Liver (tissue), 9 donors: Measurements from ENCODE around the gene F12. TPM values are rescaled to one million over a fixed set of nuclear protein-coding genes. Genes with fewer than 3 reads are reported as not detected.
"Not testable (repeated sequence)": the region's sequence is repeated elsewhere in the genome, so short reads cannot be mapped to it uniquely, and the experiment has no call there.

ENCODE experiments used
- DNase-seq: peaks from one replicate; pipeline ENCODE4 v3.0.0-alpha.2; 2017; ENCODE audit warnings: low spot score
- H3K27ac ChIP-seq, 2 donors: one replicate each; pipeline ENCODE4 v1.7.0; 2013; ENCODE audit warnings: inconsistent platforms in 2 of 2, low read length in 2 of 2, control low read depth in 1 of 2, low read depth in 1 of 2, mild to moderate bottlenecking in 1 of 2
- H3K27me3 ChIP-seq, 4 donors: one replicate each; pipeline versions ENCODE4 v1.6.1 to v1.7.0; 2013; ENCODE audit warnings: low read length in 3 of 4, inconsistent platforms in 1 of 4, mild to moderate bottlenecking in 1 of 4, moderate library complexity in 1 of 4; ENCODE audit not compliant: control insufficient read depth in 4 of 4, insufficient read depth in 4 of 4
- H3K36me3 ChIP-seq, 4 donors: one replicate each; pipeline versions ENCODE4 v1.6.1 to v1.7.0; 2013; ENCODE audit warnings: low read length in 3 of 4, mild to moderate bottlenecking in 3 of 4, low read depth in 1 of 4, moderate library complexity in 1 of 4; ENCODE audit not compliant: control insufficient read depth in 4 of 4, insufficient read depth in 3 of 4
- H3K4me1 ChIP-seq, 4 donors: one replicate each; pipeline versions ENCODE4 v1.6.1 to v1.7.0; 2013; ENCODE audit warnings: low read length in 3 of 4, mild to moderate bottlenecking in 3 of 4, moderate library complexity in 1 of 4; ENCODE audit not compliant: control insufficient read depth in 4 of 4, insufficient read depth in 4 of 4
- H3K4me3 ChIP-seq, 3 donors: one replicate each; pipeline versions ENCODE4 v1.6.1 to v1.7.0; 2013; ENCODE audit warnings: low read length in 3 of 3, control low read depth in 1 of 3, low read depth in 1 of 3, mild to moderate bottlenecking in 1 of 3
- H3K9ac ChIP-seq, 2 donors: one replicate each; pipeline ENCODE4 v1.7.0; 2013; ENCODE audit warnings: low read length in 2 of 2, mild to moderate bottlenecking in 2 of 2, moderate library complexity in 2 of 2, control low read depth in 1 of 2, low read depth in 1 of 2
- H3K9me3 ChIP-seq, 4 donors: one replicate each; pipeline versions ENCODE4 v1.6.1 to v1.7.0; 2013; ENCODE audit warnings: low read length in 3 of 4; ENCODE audit not compliant: control insufficient read depth in 4 of 4
- ATF3 ChIP-seq: IDR thresholded peaks from 2 replicates; pipeline ENCODE4 v1.6.1; 2016; ENCODE audit warnings: antibody characterized with exemption
- CTCF ChIP-seq: fragments of 150-350 bp; IDR thresholded peaks from 2 replicates; pipeline ENCODE4 v1.5.1; 2017; ENCODE audit warnings: improper control_type of control experiment, low read depth, low read length; ENCODE audit not compliant: missing input control
- FOXA1 ChIP-seq: IDR thresholded peaks from 2 replicates; pipeline ENCODE4 v1.6.1; 2016; ENCODE audit warnings: antibody characterized with exemption
- FOXA2 ChIP-seq: IDR thresholded peaks from 2 replicates; pipeline ENCODE4 v1.6.1; 2016; ENCODE audit warnings: antibody characterized with exemption
- GABPA ChIP-seq, 2 donors: IDR thresholded peaks in 1 of 2; conservative IDR thresholded peaks in 1 of 2; 2 replicates each; pipeline ENCODE4 v1.6.1; 2016; ENCODE audit warnings: antibody characterized with exemption in 2 of 2, mild to moderate bottlenecking in 1 of 2, moderate library complexity in 1 of 2
- HNF4A ChIP-seq, 2 donors: conservative IDR thresholded peaks; 2 replicates each; pipeline ENCODE4 v1.6.1; 2016; ENCODE audit warnings: antibody characterized with exemption in 2 of 2, mild to moderate bottlenecking in 2 of 2
- HNF4G ChIP-seq: IDR thresholded peaks from 2 replicates; pipeline ENCODE4 v1.6.1; 2016; ENCODE audit warnings: antibody characterized with exemption
- JUND ChIP-seq, 2 donors: IDR thresholded peaks; 2 replicates each; pipeline ENCODE4 v1.6.1; 2016; ENCODE audit warnings: antibody characterized with exemption in 2 of 2
- MAX ChIP-seq: IDR thresholded peaks from 2 replicates; pipeline ENCODE4 v1.6.1; 2016; ENCODE audit warnings: antibody characterized with exemption
- NR2F2 ChIP-seq: IDR thresholded peaks from 2 replicates; pipeline ENCODE4 v1.6.1; 2016; ENCODE audit warnings: antibody characterized with exemption
- RAD21 ChIP-seq, 2 donors: IDR thresholded peaks; 2 replicates each; pipeline ENCODE4 v1.6.1; 2016; ENCODE audit warnings: antibody characterized with exemption in 2 of 2, mild to moderate bottlenecking in 2 of 2
- RXRA ChIP-seq, 2 donors: IDR thresholded peaks; 2 replicates each; pipeline ENCODE4 v1.6.1; 2017 to 2018; ENCODE audit warnings: antibody characterized with exemption in 2 of 2, mild to moderate bottlenecking in 1 of 2
- TAF1 ChIP-seq: conservative IDR thresholded peaks from 2 replicates; pipeline ENCODE4 v1.6.1; 2016; ENCODE audit warnings: antibody characterized with exemption, mild to moderate bottlenecking
- YY1 ChIP-seq: IDR thresholded peaks from 2 replicates; pipeline ENCODE4 v1.6.1; 2016; ENCODE audit warnings: antibody characterized with exemption, mild to moderate bottlenecking
- WGBS: extraction: QIAGEN DNeasy Blood & Tissue Kit; methylation state at CpG from one replicate; pipeline ENCODE4 v1.1.7; 2013; 5-methylcytosine and 5-hydroxymethylcytosine counted together
- polyA plus RNA-seq, 2 donors: library from polyadenylated mRNA; stranded (reverse) in 1 of 2; unstranded in 1 of 2; fragments of 200-250 nt in 1 of 2; fragments of >200 nt in 1 of 2; fragmentation: Nextera tagmentation in 1 of 2; extraction: Ambion mirVana in 1 of 2; gene quantifications; one replicate each; pipeline versions ENCODE4 v1.2.1 to v1.2.3, GENCODE V29; 2013 to 2015
- total RNA-seq, 2 donors: library from RNA; depleted of rRNA; stranded (reverse); fragments of >200 nt; gene quantifications; one replicate each; pipeline ENCODE4 v1.2.3, GENCODE V29; 2014
- TF ChIP-seq, protein P1 (sequence below): IDR thresholded peaks from 2 replicates; pipeline ENCODE4 v1.6.1; 2016; ENCODE audit warnings: antibody characterized with exemption, mild to moderate bottlenecking
- TF ChIP-seq, protein P2 (sequence below): IDR thresholded peaks from 2 replicates; pipeline ENCODE4 v1.6.1; 2016; ENCODE audit warnings: antibody characterized with exemption
- donor health status: healthy.
- donor health status: healthy.
- donor health status: healthy.
- donor health status: healthy.
- donor health status: healthy.

Gene F12
- total and polyA plus RNA-seq, 4 donors = 27.7 to 328 (median 275) TPM

- Histone ChIP-seq H3K4me3 (no peak overlapping the region), H3K27me3 (no peaks in the 10 kb centered on the region), H3K27ac (no peak overlapping the region), H3K4me1 (no peaks in the 10 kb centered on the region), H3K36me3 (no peaks in the 10 kb centered on the region), H3K9me3 (no peaks in the 10 kb centered on the region), H3K9ac (no peak overlapping the region)
- WGBS = 91% methylated on average over 3 of the region's 3 CpGs
- TF ChIP-seq TAF1 = no peak
- TF ChIP-seq HNF4A (conservative IDR thresholded peaks at IDR 0.05) = no peak
- TF ChIP-seq, protein P1, sequence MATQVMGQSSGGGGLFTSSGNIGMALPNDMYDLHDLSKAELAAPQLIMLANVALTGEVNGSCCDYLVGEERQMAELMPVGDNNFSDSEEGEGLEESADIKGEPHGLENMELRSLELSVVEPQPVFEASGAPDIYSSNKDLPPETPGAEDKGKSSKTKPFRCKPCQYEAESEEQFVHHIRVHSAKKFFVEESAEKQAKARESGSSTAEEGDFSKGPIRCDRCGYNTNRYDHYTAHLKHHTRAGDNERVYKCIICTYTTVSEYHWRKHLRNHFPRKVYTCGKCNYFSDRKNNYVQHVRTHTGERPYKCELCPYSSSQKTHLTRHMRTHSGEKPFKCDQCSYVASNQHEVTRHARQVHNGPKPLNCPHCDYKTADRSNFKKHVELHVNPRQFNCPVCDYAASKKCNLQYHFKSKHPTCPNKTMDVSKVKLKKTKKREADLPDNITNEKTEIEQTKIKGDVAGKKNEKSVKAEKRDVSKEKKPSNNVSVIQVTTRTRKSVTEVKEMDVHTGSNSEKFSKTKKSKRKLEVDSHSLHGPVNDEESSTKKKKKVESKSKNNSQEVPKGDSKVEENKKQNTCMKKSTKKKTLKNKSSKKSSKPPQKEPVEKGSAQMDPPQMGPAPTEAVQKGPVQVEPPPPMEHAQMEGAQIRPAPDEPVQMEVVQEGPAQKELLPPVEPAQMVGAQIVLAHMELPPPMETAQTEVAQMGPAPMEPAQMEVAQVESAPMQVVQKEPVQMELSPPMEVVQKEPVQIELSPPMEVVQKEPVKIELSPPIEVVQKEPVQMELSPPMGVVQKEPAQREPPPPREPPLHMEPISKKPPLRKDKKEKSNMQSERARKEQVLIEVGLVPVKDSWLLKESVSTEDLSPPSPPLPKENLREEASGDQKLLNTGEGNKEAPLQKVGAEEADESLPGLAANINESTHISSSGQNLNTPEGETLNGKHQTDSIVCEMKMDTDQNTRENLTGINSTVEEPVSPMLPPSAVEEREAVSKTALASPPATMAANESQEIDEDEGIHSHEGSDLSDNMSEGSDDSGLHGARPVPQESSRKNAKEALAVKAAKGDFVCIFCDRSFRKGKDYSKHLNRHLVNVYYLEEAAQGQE = no peak
- no peak for TF ChIP-seq JUND (IDR thresholded peaks at IDR 0.05)
- TF ChIP-seq CTCF = no peak
- TF ChIP-seq, protein P2, sequence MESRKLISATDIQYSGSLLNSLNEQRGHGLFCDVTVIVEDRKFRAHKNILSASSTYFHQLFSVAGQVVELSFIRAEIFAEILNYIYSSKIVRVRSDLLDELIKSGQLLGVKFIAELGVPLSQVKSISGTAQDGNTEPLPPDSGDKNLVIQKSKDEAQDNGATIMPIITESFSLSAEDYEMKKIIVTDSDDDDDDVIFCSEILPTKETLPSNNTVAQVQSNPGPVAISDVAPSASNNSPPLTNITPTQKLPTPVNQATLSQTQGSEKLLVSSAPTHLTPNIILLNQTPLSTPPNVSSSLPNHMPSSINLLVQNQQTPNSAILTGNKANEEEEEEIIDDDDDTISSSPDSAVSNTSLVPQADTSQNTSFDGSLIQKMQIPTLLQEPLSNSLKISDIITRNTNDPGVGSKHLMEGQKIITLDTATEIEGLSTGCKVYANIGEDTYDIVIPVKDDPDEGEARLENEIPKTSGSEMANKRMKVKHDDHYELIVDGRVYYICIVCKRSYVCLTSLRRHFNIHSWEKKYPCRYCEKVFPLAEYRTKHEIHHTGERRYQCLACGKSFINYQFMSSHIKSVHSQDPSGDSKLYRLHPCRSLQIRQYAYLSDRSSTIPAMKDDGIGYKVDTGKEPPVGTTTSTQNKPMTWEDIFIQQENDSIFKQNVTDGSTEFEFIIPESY = no peak
- TF ChIP-seq YY1 = no peak
- TF ChIP-seq HNF4G = no peak
- TF ChIP-seq RXRA (IDR thresholded peaks at IDR 0.05) = no peak
- no peak for TF ChIP-seq FOXA1
- TF ChIP-seq FOXA2 = no peak
- no peak for TF ChIP-seq GABPA (IDR thresholded peaks at IDR 0.05 in 1 of 2, conservative IDR thresholded peaks at IDR 0.05 in 1 of 2)
- TF ChIP-seq NR2F2 = no peak
- no peak for TF ChIP-seq RAD21 (IDR thresholded peaks at IDR 0.05)
- no peak for TF ChIP-seq ATF3
- TF ChIP-seq MAX = no peak
- DNase-seq = no peak
These were observed 9.7 kb upstream of the F12 start for GRCh38 chr5:177419046-177419445.

- WGBS = 90% methylated on average over 6 of the region's 6 CpGs
- not testable (repeated sequence) for DNase-seq, H3K27me3 ChIP-seq, H3K36me3 ChIP-seq, H3K9me3 ChIP-seq, H3K27ac ChIP-seq, H3K4me1 ChIP-seq, H3K9ac ChIP-seq, H3K4me3 ChIP-seq
These were observed 7.7 kb upstream of the F12 start for GRCh38 chr5:177417081-177417480.
